A549 (cell line): ENCODE measurements around the gene DCD.

Experiments
- CTCF ChIP-seq: fragments of >200 bp; sonication (Bioruptor Twin); formaldehyde crosslinking; IDR thresholded peaks from 3 replicates; pipeline ENCODE4 v1.5.1; 2016
- HMGXB4 ChIP-seq: fragments of 250-450 bp; sonication (Bioruptor Pico); IDR thresholded peaks from 2 replicates; pipeline ENCODE4 v1.5.0; 2021; ENCODE audit warnings: mild to moderate bottlenecking, moderate library complexity, borderline replicate concordance
- JUN ChIP-seq, 2 experiments: fragments of >200 bp; sonication (Bioruptor Twin); formaldehyde crosslinking; IDR thresholded peaks; 2 replicates in 1 of 2; 3 replicates in 1 of 2; pipeline ENCODE4 v1.6.1; 2016 to 2017
- KDM1A ChIP-seq: fragments of 200-600 bp; sonication (generic); IDR thresholded peaks from 2 replicates; pipeline ENCODE4 v1.6.1; 2016; ENCODE audit warnings: low read depth, mild to moderate bottlenecking
- POLR2AphosphoS2 ChIP-seq: conservative IDR thresholded peaks from 2 replicates; pipeline ENCODE4 v1.6.1; 2012; ENCODE audit warnings: low read length, improper control_type of control experiment, inconsistent platforms

DNA sequence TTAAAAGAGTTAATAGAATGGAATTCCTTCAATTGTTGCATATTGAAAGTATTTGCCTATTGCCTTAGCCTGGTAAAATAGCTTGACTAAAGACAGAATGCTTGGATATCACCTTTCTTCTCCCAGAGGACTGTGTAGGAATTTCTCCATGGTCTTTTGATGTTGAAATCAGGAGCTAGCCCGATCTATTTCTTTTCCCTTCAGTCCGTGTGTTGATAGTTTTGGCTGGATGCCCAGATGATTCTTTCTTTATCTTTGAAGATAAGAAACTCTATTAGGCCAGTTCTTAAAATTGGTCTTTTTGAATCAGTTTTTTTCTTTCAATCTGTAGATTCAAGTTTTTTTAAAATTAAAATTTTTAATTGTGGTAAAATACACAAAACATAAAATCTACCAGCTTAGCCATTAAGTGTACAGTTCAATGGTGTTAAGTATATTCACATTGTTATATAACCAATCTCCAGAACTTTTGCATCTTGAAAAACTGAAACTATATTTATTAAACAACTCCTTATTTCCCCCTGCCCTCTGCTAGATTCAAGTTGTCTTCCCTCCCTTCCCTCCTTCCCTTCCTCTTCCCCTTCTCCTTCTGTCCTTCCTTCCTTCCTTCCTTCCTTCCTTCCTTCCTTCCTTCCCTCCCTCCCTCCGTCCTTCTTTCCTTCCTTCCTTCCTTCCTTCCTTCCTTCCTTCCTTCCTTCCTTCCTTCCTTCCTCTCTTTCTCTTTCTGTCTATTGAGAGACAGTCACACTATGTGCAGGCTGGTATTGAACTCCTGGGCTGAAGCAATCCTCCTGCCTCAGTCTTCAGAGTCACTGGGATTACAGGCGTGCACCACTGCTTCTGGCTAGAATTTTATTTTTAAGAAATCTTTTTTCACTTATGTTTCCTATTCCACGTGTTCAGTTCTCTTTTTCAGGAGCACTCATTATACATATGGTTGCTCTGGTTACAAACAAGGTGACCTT is 23.6 kb downstream of the DCD start:
- no peak for TF ChIP-seq JUN (IDR thresholded peaks at IDR 0.05)
- TF ChIP-seq CTCF, result no peak
- no peak for TF ChIP-seq HMGXB4 (CRISPR knock-in tag)
- TF ChIP-seq POLR2AphosphoS2, result no peak
- no peak for TF ChIP-seq KDM1A
